Measurements from ENCODE around the gene ZNF573. TPM values are rescaled to one million over a fixed set of nuclear protein-coding genes. Genes with fewer than 3 reads are reported as not detected.

Gene ZNF573
- polyA plus RNA-seq, 1 donor (not counting 4 experiments of a cell fraction or from before 2014, with no cell fraction given), result 3.5 TPM

DNA sequence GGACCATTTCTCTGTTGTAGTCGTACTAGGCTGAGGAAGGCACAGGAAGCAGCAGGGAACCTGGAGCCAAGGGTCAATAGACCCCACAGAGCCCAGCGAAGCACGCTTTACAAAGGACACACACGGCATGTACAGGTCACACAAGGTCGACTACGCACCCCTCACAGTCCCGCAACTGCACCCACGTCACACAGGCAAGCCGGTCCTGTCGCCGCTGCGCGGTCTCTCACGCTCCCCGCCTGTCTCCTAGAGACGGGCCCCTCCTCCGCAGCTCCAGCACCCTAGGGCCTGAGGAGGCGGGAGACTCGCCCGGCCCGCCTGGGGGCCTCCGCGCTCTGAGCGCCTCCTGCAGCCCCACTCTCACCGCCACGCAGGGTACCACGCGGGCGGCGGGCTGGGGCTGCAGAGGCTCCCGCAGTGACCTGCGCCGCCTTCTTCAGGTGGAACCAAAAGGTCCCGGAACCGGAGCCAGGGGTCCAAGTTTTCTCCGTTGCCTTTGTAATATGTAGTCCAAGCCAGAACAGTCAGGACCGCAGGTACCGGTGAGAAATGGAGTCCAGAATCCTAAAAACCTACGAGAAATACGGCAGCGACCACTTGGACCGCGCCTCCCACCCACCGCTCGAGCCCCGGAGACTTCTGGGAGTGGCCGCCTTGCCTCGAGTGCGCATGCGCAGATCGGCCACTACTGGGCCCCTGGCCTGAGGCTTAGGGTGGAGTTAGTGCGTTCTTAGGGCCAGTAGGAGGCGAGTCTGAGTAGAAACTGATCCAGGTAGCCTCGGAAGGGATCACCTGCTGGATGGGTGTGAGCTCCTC, 60.1 kb downstream of the ZNF573 start, which contains the start of gene ZNF607:
ZNF607 (minus strand) TSS at position 651 of the 816 bp plus-strand sequence. CDS start 8,143 bp downstream, outside the sequence.
- Histone ChIP-seq H3K27me3 (ENCODE audit: control insufficient read depth, extremely low read depth, insufficient read depth, low read length) (no peaks in the 10 kb centered on the region), H3K9me3 (ENCODE audit: control insufficient read depth, low read depth, low read length) (no peaks in the 10 kb centered on the region), H3K9ac (ENCODE audit: control insufficient read depth, extremely low read depth, insufficient read depth, low read length) (peak within 1 kb of the TSS; percentile 76), H3K79me2 (ENCODE audit: control insufficient read depth, insufficient read depth, low read length) (peaks cover 20% of the 10 kb centered on the region), H2AFZ (ENCODE audit: control insufficient read depth, low read length) (peak within 1 kb of the TSS; percentile 93), H3K27ac (ENCODE audit: control insufficient read depth, insufficient read depth, low read length) (peak within 1 kb of the TSS; percentile 65), H4K20me1 (ENCODE audit: control insufficient read depth, extremely low read depth, insufficient read depth, low read length) (no peaks in the 10 kb centered on the region), H3K36me3 (ENCODE audit: control insufficient read depth in 2 of 2, extremely low read depth in 1 of 2, insufficient read depth in 2 of 2, low read length in 2 of 2) (peaks cover 0 to 2% of the 10 kb centered on the region in 2 experiments), H3K9me1 (ENCODE audit: control insufficient read depth, extremely low read depth, insufficient read depth, low read length) (no peaks in the 10 kb centered on the region), H3K4me3 (ENCODE audit: control insufficient read depth in 2 of 3, extremely low read depth in 1 of 3, insufficient read depth in 2 of 3, low read depth in 1 of 3, low read length in 3 of 3) (peak within 1 kb of the TSS; percentile 74 to 82 (median 81)), H3K4me2 (ENCODE audit: control insufficient read depth, extremely low read depth, insufficient read depth, low read depth, low read length) (peak within 1 kb of the TSS; percentile 84), H3K4me1 (ENCODE audit: control insufficient read depth, extremely low read depth, insufficient read depth, low read length) (no peaks in the 10 kb centered on the region)
- no peak for TF ChIP-seq EZH2 (IDR thresholded peaks at IDR 0.05; ENCODE audit: low read length)
- TF ChIP-seq, protein P1, sequence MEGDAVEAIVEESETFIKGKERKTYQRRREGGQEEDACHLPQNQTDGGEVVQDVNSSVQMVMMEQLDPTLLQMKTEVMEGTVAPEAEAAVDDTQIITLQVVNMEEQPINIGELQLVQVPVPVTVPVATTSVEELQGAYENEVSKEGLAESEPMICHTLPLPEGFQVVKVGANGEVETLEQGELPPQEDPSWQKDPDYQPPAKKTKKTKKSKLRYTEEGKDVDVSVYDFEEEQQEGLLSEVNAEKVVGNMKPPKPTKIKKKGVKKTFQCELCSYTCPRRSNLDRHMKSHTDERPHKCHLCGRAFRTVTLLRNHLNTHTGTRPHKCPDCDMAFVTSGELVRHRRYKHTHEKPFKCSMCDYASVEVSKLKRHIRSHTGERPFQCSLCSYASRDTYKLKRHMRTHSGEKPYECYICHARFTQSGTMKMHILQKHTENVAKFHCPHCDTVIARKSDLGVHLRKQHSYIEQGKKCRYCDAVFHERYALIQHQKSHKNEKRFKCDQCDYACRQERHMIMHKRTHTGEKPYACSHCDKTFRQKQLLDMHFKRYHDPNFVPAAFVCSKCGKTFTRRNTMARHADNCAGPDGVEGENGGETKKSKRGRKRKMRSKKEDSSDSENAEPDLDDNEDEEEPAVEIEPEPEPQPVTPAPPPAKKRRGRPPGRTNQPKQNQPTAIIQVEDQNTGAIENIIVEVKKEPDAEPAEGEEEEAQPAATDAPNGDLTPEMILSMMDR (optimal IDR thresholded peaks at IDR 0.05 in 1 of 3, IDR thresholded peaks at IDR 0.05 in 1 of 3, conservative IDR thresholded peaks at IDR 0.05 in 1 of 3; ENCODE audit: extremely low read depth in 1 of 3, insufficient read depth in 2 of 3, low read length in 3 of 3), result peak; percentile 73 to 76 (median 74)
- FAIRE-seq, result peak; percentile 78
- dilution Hi-C loops (cut with MboI; ENCODE audit: extremely low pct_ligation_motif_present, low sequenced_read_pairs), result no loop called here
- peak; percentile 81 for DNase-seq (ENCODE audit: low read depth, low spot score)

DNA sequence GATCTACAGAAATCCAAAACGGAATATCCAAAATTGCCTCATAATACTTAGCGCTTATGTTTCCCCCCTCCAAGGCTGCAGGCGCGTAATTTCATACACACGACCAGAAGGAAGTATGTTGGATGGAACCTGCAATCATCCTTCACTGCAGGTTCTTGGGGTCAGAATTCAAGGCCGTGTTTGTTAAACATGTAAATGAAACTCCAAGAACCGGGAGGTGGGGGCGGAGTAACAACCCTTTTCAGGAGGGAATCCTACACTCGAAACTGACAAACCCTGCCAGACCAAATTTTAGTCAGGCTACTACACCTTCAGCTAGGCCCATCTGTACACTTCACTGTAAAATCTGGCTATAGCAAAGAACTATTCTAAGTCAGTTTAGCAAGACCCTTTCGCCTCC, 61.1 kb downstream of the ZNF573 start:
- no peaks in the 10 kb centered on the region for H3K27me3 ChIP-seq (ENCODE audit: control insufficient read depth, extremely low read depth, insufficient read depth, low read length)
- no peaks in the 10 kb centered on the region for H3K9me1 ChIP-seq (ENCODE audit: control insufficient read depth, extremely low read depth, insufficient read depth, low read length)
- H3K4me3 ChIP-seq (ENCODE audit: control insufficient read depth in 2 of 3, extremely low read depth in 1 of 3, insufficient read depth in 2 of 3, low read depth in 1 of 3, low read length in 3 of 3), result peak overlapping the region; percentile 74 to 82 (median 81)
- peak overlapping the region; percentile 84 for H3K4me2 ChIP-seq (ENCODE audit: control insufficient read depth, extremely low read depth, insufficient read depth, low read depth, low read length)
- peak overlapping the region; percentile 76 for H3K9ac ChIP-seq (ENCODE audit: control insufficient read depth, extremely low read depth, insufficient read depth, low read length)
- H3K36me3 ChIP-seq (ENCODE audit: control insufficient read depth in 2 of 2, extremely low read depth in 1 of 2, insufficient read depth in 2 of 2, low read length in 2 of 2), result peaks cover 0 to 2% of the 10 kb centered on the region in 2 experiments
- no peaks in the 10 kb centered on the region for H3K9me3 ChIP-seq (ENCODE audit: control insufficient read depth, low read depth, low read length)
- no peak overlapping the region for H3K27ac ChIP-seq (ENCODE audit: control insufficient read depth, insufficient read depth, low read length)
- TF ChIP-seq, protein P1 (optimal IDR thresholded peaks at IDR 0.05 in 1 of 3, IDR thresholded peaks at IDR 0.05 in 1 of 3, conservative IDR thresholded peaks at IDR 0.05 in 1 of 3; ENCODE audit: extremely low read depth in 1 of 3, insufficient read depth in 2 of 3, low read length in 3 of 3), result no peak
- no peak for TF ChIP-seq EZH2 (IDR thresholded peaks at IDR 0.05; ENCODE audit: low read length)
- DNase-seq (ENCODE audit: low read depth, low spot score), result no peak
- dilution Hi-C loops (cut with MboI; ENCODE audit: extremely low pct_ligation_motif_present, low sequenced_read_pairs), result no loop called here
- no peaks in the 10 kb centered on the region for H4K20me1 ChIP-seq (ENCODE audit: control insufficient read depth, extremely low read depth, insufficient read depth, low read length)
- peaks cover 20% of the 10 kb centered on the region for H3K79me2 ChIP-seq (ENCODE audit: control insufficient read depth, insufficient read depth, low read length)
- no peaks in the 10 kb centered on the region for H3K4me1 ChIP-seq (ENCODE audit: control insufficient read depth, extremely low read depth, insufficient read depth, low read length)
- FAIRE-seq, result no peak
- H2AFZ ChIP-seq (ENCODE audit: control insufficient read depth, low read length), result peak overlapping the region; percentile 31

Measured in keratinocyte (primary cell).